Endothelial cell of umbilical vein (primary cell): ENCODE measurements around the gene FBXO10. TPM values are rescaled to one million over a fixed set of nuclear protein-coding genes. Genes with fewer than 3 reads are reported as not detected.

Experiments
- BruUV-seq: library from RNA; stranded (reverse); fragments of 400-500 nt; replicated peaks from 2 replicates; lab custom pipeline; 2021; lab: Mats Ljungman, UMichigan
- CTCF ChIA-PET: fragments of 300-600, 350-600 bp; sonication (Branson Sonifier 250); formaldehyde crosslinking; loops from one replicate; lab custom pipeline; 2021; ENCODE audit warnings: antibody characterized with exemption, inconsistent platforms; lab: Charles Lee
- POLR2A ChIA-PET: fragments of 300-600, 350-600 bp; sonication (Branson Sonifier 250); formaldehyde crosslinking; loops from one replicate; lab custom pipeline; 2021; ENCODE audit warnings: antibody characterized with exemption, inconsistent platforms; lab: Charles Lee
- DNase-seq: peaks from one replicate; pipeline ENCODE4 v3.0.0-alpha.2; 2011; ENCODE audit warnings: low read depth, low spot score
- FAIRE-seq: peaks from 2 replicates; lab custom pipeline; 2011; peaks lifted over from hg19 to GRCh38; lab: Jason Lieb, UNC
- H2AFZ ChIP-seq: 2 replicates; pipeline ENCODE4 v1.6.0; 2012; ENCODE audit warnings: low read depth, low read length, control low read depth, inconsistent platforms
- H3K27ac ChIP-seq: 2 replicates; pipeline ENCODE4 v1.5.1; 2011; ENCODE audit warnings: low read depth, mild to moderate bottlenecking, control low read depth, low read length, moderate library complexity; ENCODE audit not compliant: insufficient read depth
- H3K27me3 ChIP-seq, 2 experiments: 2 replicates each; pipeline versions ENCODE4 v1.6.0 to v1.6.1; 2011; ENCODE audit warnings: low read length in 2 of 2, mixed read lengths in 1 of 2; ENCODE audit not compliant: control insufficient read depth in 2 of 2, insufficient read depth in 2 of 2
- H3K36me3 ChIP-seq, 2 experiments: 2 replicates in 1 of 2; 3 replicates in 1 of 2; pipeline ENCODE4 v1.5.1; 2011; ENCODE audit warnings: low read length in 2 of 2, mild to moderate bottlenecking in 1 of 2, moderate library complexity in 1 of 2; ENCODE audit not compliant: control insufficient read depth in 2 of 2, insufficient read depth in 2 of 2; ENCODE audit errors: extremely low read depth in 1 of 2
- H3K4me1 ChIP-seq: 3 replicates; pipeline ENCODE4 v1.5.1; 2011; ENCODE audit warnings: mild to moderate bottlenecking, low read length; ENCODE audit not compliant: control insufficient read depth, insufficient read depth; ENCODE audit errors: extremely low read depth
- H3K4me2 ChIP-seq: 2 replicates; pipeline ENCODE4 v1.6.1; 2011; ENCODE audit warnings: low read length, control low read depth, mixed read lengths; ENCODE audit not compliant: insufficient read depth
- H3K4me3 ChIP-seq, 3 experiments: fragments of 200-600 bp in 1 of 3; sonication (generic), shearing (Covaris generic) in 1 of 3; replicated peaks in 1 of 3; 2 replicates each; pipeline ENCODE4 v1.5.1; 2011 to 2016; ENCODE audit warnings: control low read depth in 3 of 3, low read length in 3 of 3, mild to moderate bottlenecking in 2 of 3, inconsistent platforms in 1 of 3, low read depth in 1 of 3, moderate library complexity in 1 of 3; ENCODE audit not compliant: insufficient read depth in 1 of 3
- H3K79me2 ChIP-seq: 2 replicates; pipeline ENCODE4 v1.6.0; 2012; ENCODE audit warnings: low read length, inconsistent platforms; ENCODE audit not compliant: control insufficient read depth, insufficient read depth
- H3K9ac ChIP-seq: replicated peaks from 2 replicates; pipeline ENCODE3; 2011; ENCODE audit warnings: low read length, control low read depth; ENCODE audit not compliant: insufficient read depth; ENCODE audit errors: extremely low read depth
- H3K9me1 ChIP-seq: replicated peaks from 3 replicates; pipeline ENCODE4 v1.6.0; 2011; ENCODE audit warnings: mild to moderate bottlenecking, low read length; ENCODE audit not compliant: control insufficient read depth, insufficient read depth; ENCODE audit errors: extremely low read depth
- H3K9me3 ChIP-seq: replicated peaks from 2 replicates; pipeline ENCODE4 v1.5.1; 2012; ENCODE audit warnings: low read length, inconsistent platforms; ENCODE audit not compliant: control insufficient read depth, insufficient read depth
- H4K20me1 ChIP-seq: replicated peaks from 2 replicates; pipeline ENCODE3; 2011; ENCODE audit warnings: mild to moderate bottlenecking, low read length; ENCODE audit not compliant: control insufficient read depth, insufficient read depth; ENCODE audit errors: extremely low read depth
- EZH2 ChIP-seq: IDR thresholded peaks from 2 replicates; pipeline ENCODE4 v1.6.1; 2012; ENCODE audit warnings: borderline replicate concordance, low read depth, mild to moderate bottlenecking, moderate library complexity, low read length, inconsistent platforms; ENCODE audit not compliant: severe bottlenecking
- FOS ChIP-seq: IDR thresholded peaks from 2 replicates; pipeline ENCODE4 v1.6.1; 2011; ENCODE audit warnings: mild to moderate bottlenecking, low read length, moderate library complexity, borderline replicate concordance; ENCODE audit not compliant: insufficient read depth
- GATA2 ChIP-seq: IDR thresholded peaks from 2 replicates; pipeline ENCODE4 v1.7.0; 2011; ENCODE audit warnings: low read depth, mild to moderate bottlenecking, moderate library complexity, mixed read lengths, low read length; ENCODE audit not compliant: insufficient read length, insufficient read depth
- JUN ChIP-seq: IDR thresholded peaks from 2 replicates; pipeline ENCODE4 v1.6.1; 2011; ENCODE audit warnings: borderline replicate concordance, low read depth; ENCODE audit not compliant: insufficient read length, insufficient read depth
- MYC ChIP-seq: IDR thresholded peaks from one replicate; pipeline ENCODE4 v1.6.1; 2011; ENCODE audit warnings: mild to moderate bottlenecking, low read depth, low read length
- POLR2A ChIP-seq: IDR thresholded peaks from 2 replicates; pipeline ENCODE4 v1.6.1; 2012; ENCODE audit warnings: low read depth, mild to moderate bottlenecking, control low read depth, low read length
- POLR2AphosphoS5 ChIP-seq: IDR thresholded peaks from 2 replicates; pipeline ENCODE4 v1.6.1; 2012; ENCODE audit warnings: low read depth, mild to moderate bottlenecking, control low read depth, low read length, moderate library complexity; ENCODE audit not compliant: insufficient read depth
- dilution Hi-C: fragments of 300-500 bp; cut with MboI; formaldehyde crosslinking; loops from one replicate; pipeline ENCODE4 v1.15.0; 2019; ENCODE audit warnings: low sequenced_read_pairs; ENCODE audit not compliant: extremely low pct_ligation_motif_present
- intact Hi-C: fragments of 100-400 bp; cut with micrococcal nuclease; formaldehyde crosslinking; loops from one replicate; pipeline ENCODE4 v1.10.0; 2022
- polyA plus RNA-seq, 4 experiments: library from polyadenylated mRNA; depleted of rRNA in 3 of 4; stranded (reverse) in 3 of 4; unstranded in 1 of 4; fragments of >200 nt; gene quantifications; 2 replicates each; pipeline versions ENCODE4 v1.2.1 to v1.2.3, GENCODE V29; 2011 to 2012; ENCODE audit warnings: missing spikeins in 1 of 4
- total RNA-seq: library from RNA; stranded (reverse); gene quantifications from 2 replicates; pipeline ENCODE4 v1.2.3, GENCODE V29; 2021
- TF ChIP-seq, protein P1 (sequence below): IDR thresholded peaks from 2 replicates; pipeline ENCODE4 v1.6.1; 2011; ENCODE audit not compliant: insufficient read depth, insufficient read length
- TF ChIP-seq, protein P2 (sequence below), 2 donors: IDR thresholded peaks; 1 replicate in 1 of 2; 2 replicates in 1 of 2; pipeline ENCODE4 v1.5.1; 2011; ENCODE audit warnings: low read length in 2 of 2, mild to moderate bottlenecking in 2 of 2, moderate library complexity in 2 of 2, control low read depth in 1 of 2, inconsistent platforms in 1 of 2, low read depth in 1 of 2; ENCODE audit not compliant: insufficient read depth in 1 of 2; ENCODE audit errors: extremely low read depth in 1 of 2

FBXO10 gene
- total and polyA plus RNA-seq, 2 donors (not counting 3 experiments of a cell fraction or from before 2014, with no cell fraction given) = 11.8 to 14.4 TPM

DNA sequence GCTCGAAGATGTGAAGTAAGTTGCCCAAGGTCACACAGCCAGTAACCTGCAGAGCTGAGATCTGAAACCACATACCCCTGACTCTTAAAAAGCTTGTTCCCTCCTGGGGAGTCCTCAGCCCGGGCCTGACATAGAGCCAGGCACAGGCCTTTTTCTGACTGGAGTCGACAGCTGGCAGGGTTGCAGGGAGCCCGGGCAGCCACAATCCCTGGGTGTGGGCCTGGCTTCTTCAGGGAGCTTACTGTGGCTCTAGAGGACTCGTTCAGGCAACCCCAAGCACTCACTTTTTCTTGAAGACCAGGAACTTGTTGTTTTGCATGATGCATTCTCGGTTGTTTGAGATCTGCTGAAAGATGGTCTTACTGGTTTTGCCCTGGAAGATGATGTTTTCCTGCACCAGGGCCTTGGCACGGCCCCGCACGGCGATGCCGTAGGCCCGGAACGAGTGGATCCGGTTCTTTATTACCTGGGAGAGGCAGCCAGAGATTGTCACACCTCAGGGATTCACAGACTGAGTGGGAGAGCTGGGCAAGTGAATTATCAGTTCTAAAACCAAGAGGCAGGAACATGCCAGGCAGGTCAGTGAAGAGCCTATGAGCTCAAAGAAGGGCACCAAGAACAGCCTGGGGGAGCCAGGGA is 60.4 kb downstream of the FBXO10 start:
- DNase-seq (no peak), FAIRE-seq (no peak)
- Histone ChIP-seq H3K4me3 (no peak overlapping the region), H3K27ac (no peak overlapping the region), H3K9ac (no peak overlapping the region), H3K36me3 (peaks cover 4 to 6% of the 10 kb centered on the region in 2 experiments), H3K4me2 (no peak overlapping the region), H4K20me1 (no peaks in the 10 kb centered on the region), H3K9me3 (no peaks in the 10 kb centered on the region), H3K9me1 (no peaks in the 10 kb centered on the region), H3K4me1 (no peaks in the 10 kb centered on the region), H2AFZ (no peak overlapping the region), H3K79me2 (no peaks in the 10 kb centered on the region), H3K27me3 (no peaks in the 10 kb centered on the region)
- BruUV-seq = no TSS peak
- TF ChIP-seq JUN (no peak), POLR2AphosphoS5 (no peak), GATA2 (no peak), EZH2 (no peak), FOS (no peak), POLR2A (no peak), MYC (no peak)
- TF ChIP-seq, protein P1, sequence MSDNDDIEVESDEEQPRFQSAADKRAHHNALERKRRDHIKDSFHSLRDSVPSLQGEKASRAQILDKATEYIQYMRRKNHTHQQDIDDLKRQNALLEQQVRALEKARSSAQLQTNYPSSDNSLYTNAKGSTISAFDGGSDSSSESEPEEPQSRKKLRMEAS = no peak
- TF ChIP-seq, protein P2, sequence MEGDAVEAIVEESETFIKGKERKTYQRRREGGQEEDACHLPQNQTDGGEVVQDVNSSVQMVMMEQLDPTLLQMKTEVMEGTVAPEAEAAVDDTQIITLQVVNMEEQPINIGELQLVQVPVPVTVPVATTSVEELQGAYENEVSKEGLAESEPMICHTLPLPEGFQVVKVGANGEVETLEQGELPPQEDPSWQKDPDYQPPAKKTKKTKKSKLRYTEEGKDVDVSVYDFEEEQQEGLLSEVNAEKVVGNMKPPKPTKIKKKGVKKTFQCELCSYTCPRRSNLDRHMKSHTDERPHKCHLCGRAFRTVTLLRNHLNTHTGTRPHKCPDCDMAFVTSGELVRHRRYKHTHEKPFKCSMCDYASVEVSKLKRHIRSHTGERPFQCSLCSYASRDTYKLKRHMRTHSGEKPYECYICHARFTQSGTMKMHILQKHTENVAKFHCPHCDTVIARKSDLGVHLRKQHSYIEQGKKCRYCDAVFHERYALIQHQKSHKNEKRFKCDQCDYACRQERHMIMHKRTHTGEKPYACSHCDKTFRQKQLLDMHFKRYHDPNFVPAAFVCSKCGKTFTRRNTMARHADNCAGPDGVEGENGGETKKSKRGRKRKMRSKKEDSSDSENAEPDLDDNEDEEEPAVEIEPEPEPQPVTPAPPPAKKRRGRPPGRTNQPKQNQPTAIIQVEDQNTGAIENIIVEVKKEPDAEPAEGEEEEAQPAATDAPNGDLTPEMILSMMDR (IDR thresholded peaks at IDR 0.05; ENCODE audit: extremely low read depth in 1 of 2, insufficient read depth in 1 of 2, low read depth in 1 of 2, low read length in 2 of 2) = no peak
- intact Hi-C loops (no loop called here), dilution Hi-C loops (no loop called here)
- ChIA-PET POLR2A (no interaction called here), CTCF (no interaction called here)
